Measurements from ENCODE around the gene PGC. TPM values are rescaled to one million over a fixed set of nuclear protein-coding genes. Genes with fewer than 3 reads are reported as not detected.

PGC gene
- total and polyA plus RNA-seq, 9 of the 15 experiments (the other 6 are each of a cell fraction or from before 2014, with no cell fraction given): 0.17 to 0.40 TPM; not detected in 7

- TF ChIP-seq ATF6 (CRISPR knock-in tag; IDR thresholded peaks at IDR 0.05) (no peak), PTRF (tag; IDR thresholded peaks at IDR 0.05) (no peak), KDM2B (CRISPR knock-in tag; IDR thresholded peaks at IDR 0.05) (no peak), ZNF3 (CRISPR knock-in tag; IDR thresholded peaks at IDR 0.05) (no peak), ZNF143 (CRISPR knock-in tag; IDR thresholded peaks at IDR 0.05) (no peak), ETS1 (conservative IDR thresholded peaks at IDR 0.05; ENCODE audit: control insufficient read depth, low read depth, low read length) (peak; percentile 87), RBM25 (IDR thresholded peaks at IDR 0.05; ENCODE audit: low read depth, low read length, severe bottlenecking) (no peak), ZNF253 (CRISPR knock-in tag; conservative IDR thresholded peaks at IDR 0.05) (no peak), FIP1L1 (IDR thresholded peaks at IDR 0.05; ENCODE audit: low read depth, low read length, poor library complexity, severe bottlenecking) (peak; percentile 90), CEBPB (tag; IDR thresholded peaks at IDR 0.05) (no peak), ZNF408 (CRISPR knock-in tag; IDR thresholded peaks at IDR 0.05; ENCODE audit: low read depth) (no peak), MNT (conservative IDR thresholded peaks at IDR 0.05) (peak; percentile 87 to 93), CHCHD3 (CRISPR knock-in tag; IDR thresholded peaks at IDR 0.05) (no peak; the same call in 1 of the 2 replicates), ZC3H4 (CRISPR knock-in tag; IDR thresholded peaks at IDR 0.05; ENCODE audit: borderline replicate concordance) (no peak), ZNF146 (CRISPR knock-in tag; IDR thresholded peaks at IDR 0.05; ENCODE audit: unreplicated experiment) (no peak), TARDBP (IDR thresholded peaks at IDR 0.05) (peak; percentile 20; the same call in 1 of the 2 replicates), DNMT1 (IDR thresholded peaks at IDR 0.05) (peak; percentile 82; the same call in 1 of the 2 replicates), HDAC2 (IDR thresholded peaks at IDR 0.05) (peak; percentile 92), GTF2A2 (tag; IDR thresholded peaks at IDR 0.05) (no peak), ZNF395 (CRISPR knock-in tag; IDR thresholded peaks at IDR 0.05) (peak; percentile 77; the same call in 1 of the 2 replicates), CXXC5 (CRISPR knock-in tag; IDR thresholded peaks at IDR 0.05) (peak; percentile 86)
These were observed 40.2 kb upstream of the PGC start, which contains the start of gene TOMM6 (continued) for GRCh38 chr6:41787219-41787917.
